ENCODE measurements around the gene KIF13A. TPM values are rescaled to one million over a fixed set of nuclear protein-coding genes. Genes with fewer than 3 reads are reported as not detected.

The KIF13A gene
- total and polyA plus RNA-seq, 10 of the 15 experiments (the other 5 are each of a cell fraction or from before 2014, with no cell fraction given) = 0.02 to 0.26 (median 0.13) TPM; not detected in 2

- TF ChIP-seq FOXK2 (IDR thresholded peaks at IDR 0.05) = no peak
- TF ChIP-seq FOS (IDR thresholded peaks at IDR 0.05; ENCODE audit: borderline replicate concordance, extremely low read depth, insufficient read length) = no peak
- TF ChIP-seq ZNF384 (IDR thresholded peaks at IDR 0.05; ENCODE audit: borderline replicate concordance, low read depth, low read length) = no peak
- no peak for TF ChIP-seq E4F1 (IDR thresholded peaks at IDR 0.05; ENCODE audit: borderline replicate concordance, partially characterized antibody)
- TF ChIP-seq PBX3 (IDR thresholded peaks at IDR 0.05; ENCODE audit: insufficient replicate concordance, low read depth, low read length) = no peak
- TF ChIP-seq ESRRA (IDR thresholded peaks at IDR 0.05; ENCODE audit: low read length) = no peak
- no peak for TF ChIP-seq RUNX3 (IDR thresholded peaks at IDR 0.05; ENCODE audit: low read length)
- no peak for TF ChIP-seq TARDBP (IDR thresholded peaks at IDR 0.05; ENCODE audit: borderline replicate concordance)
- no peak for TF ChIP-seq CREM (IDR thresholded peaks at IDR 0.05; ENCODE audit: low read depth)
Observed at GRCh38 chr6:17728551-17729222, 258.7 kb downstream of the KIF13A start (continued).

Measured in GM12878 (cell line).